Hypothalamus (tissue), 51 donors: ENCODE results near the gene FAM120B.
"Not testable (repeated sequence)": the region's sequence is repeated elsewhere in the genome, so short reads cannot be mapped to it uniquely, and the experiment has no call there.

Source experiments
- DNase-seq, 51 donors: peaks; one replicate each; lab custom pipeline; 2025; lab: John Stamatoyannopoulos, UW

The FAM120B gene

GRCh38 chr6:170375661-170376060, 69.1 kb downstream of the FAM120B start:
- DNase-seq: no peak

DNA sequence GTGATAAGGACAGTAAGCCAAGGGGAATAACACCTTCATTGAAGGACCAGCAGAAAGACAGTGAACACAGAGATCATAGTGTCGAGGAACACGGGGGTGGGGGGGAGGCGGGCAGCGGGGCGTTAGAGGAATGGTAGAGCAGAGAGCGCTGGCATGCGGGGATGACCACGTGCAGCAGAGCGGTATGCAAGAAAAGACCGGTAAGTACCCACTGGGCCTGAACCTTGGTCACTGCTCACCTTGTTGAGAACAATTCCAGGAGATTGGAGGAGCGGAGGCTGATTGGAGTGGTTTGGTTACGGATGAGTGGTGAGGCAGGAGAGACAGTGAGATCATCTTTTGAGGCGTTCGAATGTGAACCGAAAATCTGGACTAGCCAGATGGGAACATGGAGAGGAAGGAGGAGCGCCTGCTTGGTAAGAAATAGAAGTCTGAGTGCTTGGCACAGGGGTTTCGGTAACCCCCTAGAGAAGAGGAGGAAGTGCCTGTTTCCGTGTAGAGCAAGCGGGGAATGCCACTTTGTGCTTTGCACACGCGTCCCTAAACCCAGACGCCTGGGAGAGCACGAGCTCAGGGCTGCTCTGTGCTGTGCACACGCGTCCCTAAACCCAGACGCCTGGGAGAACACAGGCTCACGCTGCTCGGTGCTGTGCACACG, 70.0 kb downstream of the FAM120B start:
- no peak for DNase-seq

- no peak for DNase-seq
These were observed 71.9 kb downstream of the FAM120B start for GRCh38 chr6:170378502-170378901.

- no peak for DNase-seq
These were observed 75.0 kb downstream of the FAM120B start for GRCh38 chr6:170381562-170381961.

- DNase-seq: no peak
These were observed 77.0 kb downstream of the FAM120B start for GRCh38 chr6:170383466-170384035.

DNA sequence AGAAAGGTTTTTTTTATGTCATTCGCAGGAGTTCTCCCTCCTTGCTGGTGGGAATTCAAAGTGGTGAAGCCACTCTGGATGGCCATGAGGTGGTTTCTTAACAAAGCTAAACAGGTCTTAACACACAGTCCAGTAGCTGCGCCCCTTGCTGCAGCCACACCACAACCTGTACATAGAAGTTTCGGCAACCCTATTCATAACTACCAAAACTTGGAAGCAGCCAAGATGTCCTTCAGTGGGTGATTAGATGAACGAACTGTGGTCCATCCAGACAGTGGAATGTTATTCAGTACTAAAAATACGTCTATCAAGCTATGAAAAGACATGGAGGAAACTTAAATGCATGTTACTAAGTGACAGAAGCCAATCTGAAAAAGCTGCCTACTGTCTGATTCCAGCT, 78.9 kb downstream of the FAM120B start:
- DNase-seq: no peak

DNA sequence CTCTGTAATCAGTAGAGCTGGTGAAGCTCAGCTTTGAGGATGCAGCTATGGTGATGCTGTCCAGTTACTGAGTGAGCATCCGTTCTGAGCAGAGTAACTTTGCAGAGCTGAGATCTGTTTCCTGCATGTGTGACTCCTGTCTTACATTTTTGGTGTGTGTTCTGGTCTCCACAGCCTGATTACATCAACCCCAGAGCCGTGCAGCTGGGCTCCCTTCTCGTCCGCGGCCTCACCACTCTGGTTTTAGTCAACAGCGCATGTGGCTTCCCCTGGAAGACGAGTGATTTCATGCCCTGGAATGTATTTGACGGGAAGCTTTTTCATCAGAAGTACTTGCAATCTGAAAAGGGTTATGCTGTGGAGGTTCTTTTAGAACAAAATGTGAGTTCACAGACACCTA, 81.6 kb downstream of the FAM120B start:
- DNase-seq: no peak

DNA sequence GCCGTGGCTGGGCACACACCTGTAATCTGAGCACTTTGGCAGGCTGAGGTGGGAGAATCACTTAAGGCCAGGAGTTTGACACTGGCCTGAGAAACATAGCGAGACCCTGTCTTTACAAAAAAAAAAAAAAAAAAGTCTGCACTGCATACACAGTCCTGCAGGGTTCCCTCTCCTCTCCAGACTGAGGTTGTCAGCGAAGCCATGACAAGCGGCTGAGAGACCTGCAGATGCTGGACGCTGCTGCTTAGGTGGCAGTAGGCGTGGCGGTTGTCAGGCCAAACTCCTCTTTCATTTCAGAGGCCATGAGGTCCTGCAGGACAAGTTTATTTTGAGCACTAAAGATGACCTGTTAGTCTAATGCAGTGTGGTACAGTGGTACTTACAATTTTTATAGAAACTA, 86.5 kb downstream of the FAM120B start:
- no peak for DNase-seq

- no peak for DNase-seq
These were observed 87.3 kb downstream of the FAM120B start for GRCh38 chr6:170393807-170394399.

- no peak for DNase-seq
These were observed 88.4 kb downstream of the FAM120B start for GRCh38 chr6:170394980-170395379.

- DNase-seq: not testable (repeated sequence)
These were observed 92.3 kb downstream of the FAM120B start for GRCh38 chr6:170398743-170399369.

DNA sequence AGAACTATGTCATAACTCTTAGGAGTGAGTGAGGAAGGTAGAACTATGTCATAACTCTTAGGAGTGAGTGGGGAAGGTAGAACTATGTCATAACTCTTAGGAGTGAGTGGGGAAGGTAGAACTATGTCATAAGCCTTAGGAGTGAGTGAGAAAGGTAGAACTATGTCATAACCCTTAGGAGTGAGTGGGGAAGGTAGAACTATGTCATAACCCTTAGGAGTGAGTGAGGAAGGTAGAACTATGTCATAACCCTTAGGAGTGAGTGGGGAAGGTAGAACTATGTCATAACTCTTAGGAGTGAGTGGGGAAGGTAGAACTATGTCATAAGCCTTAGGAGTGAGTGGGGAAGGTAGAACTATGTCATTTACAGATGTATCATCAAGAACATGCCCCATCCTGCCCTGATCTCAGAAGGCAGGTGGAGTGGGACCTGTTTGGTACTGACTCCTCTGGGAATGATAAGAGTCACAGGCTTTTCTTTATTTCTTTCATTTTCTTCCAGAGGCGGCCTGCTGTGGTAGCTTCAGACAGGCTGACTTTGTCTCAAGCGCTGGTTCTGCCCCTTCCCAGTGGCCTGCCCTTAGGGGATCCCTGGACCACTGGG, 93.5 kb downstream of the FAM120B start:
- DNase-seq: not testable (repeated sequence)

DNA sequence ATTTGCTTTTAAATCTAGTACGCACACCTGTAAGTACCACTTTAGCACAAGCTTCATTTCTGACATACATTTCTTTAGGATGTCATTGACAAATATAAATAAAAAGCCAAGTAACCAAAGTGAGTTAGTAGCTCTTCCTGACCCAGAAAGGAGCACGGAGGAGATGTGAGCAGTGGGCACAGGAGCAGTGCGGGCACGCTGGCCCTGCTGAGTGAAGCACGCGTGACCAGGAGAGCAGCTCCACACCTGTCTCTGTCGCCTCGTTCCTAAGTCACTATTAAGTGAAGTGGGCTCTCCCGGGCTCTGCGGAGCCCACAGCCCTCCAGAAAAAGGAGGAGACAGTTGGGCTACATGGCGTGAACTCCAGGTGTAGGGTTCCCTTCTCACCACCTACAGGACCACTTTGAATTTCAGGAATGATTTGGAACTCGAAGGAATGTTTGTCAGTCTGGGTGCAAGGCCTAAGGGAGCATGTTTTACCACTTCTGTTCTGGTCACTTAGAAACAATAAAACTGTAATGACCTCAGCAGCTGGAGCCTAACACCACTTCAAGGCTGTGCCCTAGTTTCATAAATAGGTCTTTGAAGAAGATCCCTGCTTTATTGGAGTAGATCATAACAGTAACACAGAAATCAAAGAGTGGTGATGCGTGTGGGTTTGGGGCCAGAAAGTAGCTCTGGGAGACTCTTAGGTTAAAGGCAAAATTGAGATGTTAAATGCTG, 95.9 kb downstream of the FAM120B start:
- no peak for DNase-seq

DNA sequence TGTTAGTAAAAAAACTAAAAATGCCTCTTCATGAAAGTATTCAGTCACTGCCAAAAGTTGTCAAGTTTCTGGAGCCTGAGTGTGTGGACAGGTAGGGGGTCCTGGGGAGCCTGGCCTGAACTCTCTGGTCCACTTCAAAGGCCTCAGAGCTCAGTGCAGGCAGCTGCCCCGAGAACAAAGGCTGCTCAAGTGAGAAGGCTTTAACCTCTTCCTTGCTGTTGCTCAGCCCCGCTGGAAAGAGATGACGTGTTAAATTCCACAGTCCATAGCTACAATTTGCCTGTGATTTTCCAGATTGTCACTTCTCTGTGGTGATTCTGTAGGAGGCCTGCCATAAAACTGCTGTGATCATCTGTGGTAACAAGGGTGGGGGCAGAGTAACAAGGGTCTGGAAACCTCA, 96.9 kb downstream of the FAM120B start:
- peak in 3 of 51 donors; percentile 2 to 6 (median 5) for DNase-seq

- peak in 29 of 51 donors; percentile 7 to 64 (median 37) for DNase-seq
These were observed 97.5 kb downstream of the FAM120B start for GRCh38 chr6:170404036-170404435.

- DNase-seq: peak in 1 of 51 donors; percentile 5
These were observed 98.1 kb downstream of the FAM120B start for GRCh38 chr6:170404697-170405096.

DNA sequence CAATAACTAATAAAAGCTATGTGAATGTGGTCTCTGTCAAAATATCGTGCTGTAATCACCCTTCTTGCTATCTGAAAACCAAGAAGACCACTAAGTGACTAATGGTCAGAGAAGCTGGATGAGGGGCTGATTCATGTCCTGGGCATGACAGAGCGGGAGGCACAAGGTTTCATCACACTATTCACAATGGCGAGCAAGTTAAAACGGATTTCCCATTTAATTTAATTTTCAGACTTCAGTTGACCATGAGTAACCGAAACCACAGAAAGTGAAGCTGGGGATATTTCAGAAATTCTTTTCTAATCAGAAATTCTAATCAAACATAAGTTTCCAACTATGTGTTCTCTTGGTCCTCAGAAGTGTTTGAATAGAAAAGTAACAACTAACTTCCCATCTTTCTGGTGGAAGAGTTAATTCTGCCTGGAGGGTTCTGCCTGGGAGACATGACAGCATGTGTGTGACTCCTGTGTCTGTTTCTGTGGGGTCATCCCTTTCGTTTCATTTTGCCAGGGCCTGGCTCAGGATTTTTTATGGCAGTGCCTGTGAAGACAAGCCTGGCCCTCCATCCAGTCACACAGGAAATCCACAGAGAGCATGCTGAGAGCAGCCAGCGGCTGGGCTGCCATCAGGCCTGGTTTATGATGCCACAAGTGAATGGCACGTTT, 98.9 kb downstream of the FAM120B start:
- DNase-seq: no peak

DNA sequence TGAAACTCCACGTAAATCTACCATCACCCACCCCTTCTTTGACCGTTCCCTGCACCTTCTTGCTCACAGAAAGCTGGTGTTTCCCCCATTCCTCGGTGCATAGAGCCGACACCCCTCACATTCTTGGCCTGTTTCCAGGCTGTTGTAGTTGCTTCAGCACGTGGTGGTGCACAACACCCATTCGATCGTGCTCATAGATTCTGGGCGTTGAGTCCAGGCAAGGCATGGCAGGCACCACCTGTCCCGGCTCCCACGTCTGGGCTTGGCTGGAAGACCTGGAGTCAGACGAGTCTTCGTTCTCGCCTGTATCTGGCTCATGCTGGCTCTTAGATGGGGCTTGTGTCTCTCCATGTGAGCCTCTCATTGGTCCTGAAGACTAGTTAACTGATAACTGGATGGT, 100.6 kb downstream of the FAM120B start:
- no peak for DNase-seq

DNA sequence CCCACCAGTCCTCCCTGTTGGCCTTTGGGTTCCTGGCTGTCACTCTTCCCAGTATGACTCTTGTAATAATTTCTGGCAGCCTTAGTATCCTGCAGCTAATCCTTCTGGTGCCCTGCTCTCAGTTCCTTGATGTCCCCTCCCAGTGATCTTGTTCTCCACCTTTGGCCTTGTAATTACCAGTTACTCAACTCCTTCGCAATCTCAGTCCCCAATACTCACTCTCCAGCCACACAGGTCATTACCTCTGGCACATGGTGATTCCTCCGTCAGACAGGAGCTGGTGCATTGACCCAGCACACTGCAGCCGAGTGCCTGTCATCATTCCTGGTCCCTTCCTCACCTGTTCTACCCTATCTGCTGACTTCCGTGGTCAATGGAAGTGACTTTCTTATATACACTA, 101.4 kb downstream of the FAM120B start:
- DNase-seq: no peak

- DNase-seq: not testable (repeated sequence)
These were observed 103.2 kb downstream of the FAM120B start for GRCh38 chr6:170409746-170410145.
